GM21528 (cell line): ENCODE data around the gene ZCWPW1.

ENCODE experiments used
- ATAC-seq: cut with Tn5 transposase; IDR thresholded peaks from one replicate; pipeline ENCODE4 v1.9.1; 2021; ENCODE audit warnings: mild to moderate bottlenecking, moderate library complexity; ENCODE audit not compliant: unreplicated experiment, low FRiP score

Gene ZCWPW1, protein sequence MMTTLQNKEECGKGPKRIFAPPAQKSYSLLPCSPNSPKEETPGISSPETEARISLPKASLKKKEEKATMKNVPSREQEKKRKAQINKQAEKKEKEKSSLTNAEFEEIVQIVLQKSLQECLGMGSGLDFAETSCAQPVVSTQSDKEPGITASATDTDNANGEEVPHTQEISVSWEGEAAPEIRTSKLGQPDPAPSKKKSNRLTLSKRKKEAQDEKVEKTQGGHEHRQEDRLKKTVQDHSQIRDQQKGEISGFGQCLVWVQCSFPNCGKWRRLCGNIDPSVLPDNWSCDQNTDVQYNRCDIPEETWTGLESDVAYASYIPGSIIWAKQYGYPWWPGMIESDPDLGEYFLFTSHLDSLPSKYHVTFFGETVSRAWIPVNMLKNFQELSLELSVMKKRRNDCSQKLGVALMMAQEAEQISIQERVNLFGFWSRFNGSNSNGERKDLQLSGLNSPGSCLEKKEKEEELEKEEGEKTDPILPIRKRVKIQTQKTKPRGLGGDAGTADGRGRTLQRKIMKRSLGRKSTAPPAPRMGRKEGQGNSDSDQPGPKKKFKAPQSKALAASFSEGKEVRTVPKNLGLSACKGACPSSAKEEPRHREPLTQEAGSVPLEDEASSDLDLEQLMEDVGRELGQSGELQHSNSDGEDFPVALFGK

DNA sequence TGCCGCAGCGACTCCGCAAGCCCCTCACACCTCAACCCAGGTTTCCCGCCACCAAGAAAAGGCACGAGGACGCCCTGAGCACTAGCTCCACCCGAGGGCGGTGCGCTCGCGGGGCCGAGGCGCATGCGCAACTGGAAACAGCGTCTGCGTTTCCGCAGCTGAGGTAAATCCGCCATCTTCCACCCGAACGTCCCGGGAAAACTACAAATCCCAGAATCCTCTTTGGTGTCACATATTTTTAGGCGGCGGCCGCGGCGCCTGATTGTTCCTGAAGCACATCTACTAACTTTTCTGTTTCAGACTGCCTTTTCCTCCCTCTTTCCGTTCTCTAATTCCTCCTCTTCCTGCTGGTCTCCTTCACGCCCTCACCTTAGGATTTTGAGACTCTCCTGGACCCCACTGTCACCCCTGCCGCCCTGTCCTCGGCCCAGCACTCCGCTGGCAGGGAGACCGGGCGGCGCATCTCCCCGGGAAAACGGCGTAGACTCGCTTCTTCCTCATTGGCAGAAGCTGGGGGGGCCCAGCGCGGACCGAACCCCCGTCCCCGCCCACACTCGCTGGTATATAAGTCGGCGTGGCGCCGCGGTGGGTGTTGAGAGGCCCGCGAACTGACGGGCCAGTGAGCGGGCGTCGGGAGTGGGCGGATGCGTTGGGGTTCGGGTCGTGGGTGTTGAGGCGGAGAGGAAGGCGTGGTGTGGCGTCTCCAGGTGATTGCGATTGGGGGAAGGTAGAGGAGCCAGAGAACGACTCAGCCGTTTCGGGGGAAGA is at the start of gene ZCWPW1:
Gene ZCWPW1 (minus strand): TSS at position 505 of the 768 bp plus-strand sequence. CDS start 8,054 bp downstream, outside the sequence.
- ATAC-seq: peak; percentile 55

- ATAC-seq: no peak
Measured at GRCh38 chr7:100477871-100478267, 49.4 kb upstream of the ZCWPW1 start.

GRCh38 chr7:100476903-100477870 is 48.7 kb upstream of the ZCWPW1 start:
- no peak for ATAC-seq

- ATAC-seq: no peak
Measured at GRCh38 chr7:100476101-100476780, 47.7 kb upstream of the ZCWPW1 start.

GRCh38 chr7:100475549-100475948 is 47.0 kb upstream of the ZCWPW1 start:
- no peak for ATAC-seq

DNA sequence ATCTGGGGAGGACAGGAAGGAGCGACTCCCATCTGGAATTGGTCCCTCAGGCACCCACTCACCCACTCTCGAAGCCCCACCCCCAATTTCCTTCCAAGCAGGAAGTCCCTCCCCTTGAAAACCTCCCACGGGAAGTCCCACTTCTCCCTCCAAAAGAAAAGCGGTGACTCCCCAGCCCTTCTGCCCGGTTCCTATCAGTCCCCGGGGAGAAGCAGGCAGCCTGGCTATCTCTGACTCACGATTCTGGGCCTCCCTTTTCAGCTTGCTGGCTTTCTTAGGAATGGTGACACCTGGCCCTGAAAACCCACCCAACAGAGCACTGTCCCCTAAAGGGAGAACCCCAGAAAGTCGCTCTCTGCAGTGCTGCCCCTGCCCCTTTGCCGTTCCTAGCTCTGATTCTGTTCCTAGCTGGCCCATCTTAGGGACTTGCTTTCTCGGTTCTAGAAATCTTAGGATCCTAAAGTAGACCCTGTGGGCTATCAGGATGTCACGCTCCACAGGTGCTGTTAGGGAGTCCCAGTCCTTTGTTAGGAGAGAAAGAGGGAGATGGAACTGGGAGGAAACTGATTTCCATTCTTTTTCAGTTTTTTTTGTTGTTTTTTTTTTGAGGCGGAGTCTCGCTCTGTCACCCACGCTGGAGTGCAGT is 44.5 kb upstream of the ZCWPW1 start:
- no peak for ATAC-seq

DNA sequence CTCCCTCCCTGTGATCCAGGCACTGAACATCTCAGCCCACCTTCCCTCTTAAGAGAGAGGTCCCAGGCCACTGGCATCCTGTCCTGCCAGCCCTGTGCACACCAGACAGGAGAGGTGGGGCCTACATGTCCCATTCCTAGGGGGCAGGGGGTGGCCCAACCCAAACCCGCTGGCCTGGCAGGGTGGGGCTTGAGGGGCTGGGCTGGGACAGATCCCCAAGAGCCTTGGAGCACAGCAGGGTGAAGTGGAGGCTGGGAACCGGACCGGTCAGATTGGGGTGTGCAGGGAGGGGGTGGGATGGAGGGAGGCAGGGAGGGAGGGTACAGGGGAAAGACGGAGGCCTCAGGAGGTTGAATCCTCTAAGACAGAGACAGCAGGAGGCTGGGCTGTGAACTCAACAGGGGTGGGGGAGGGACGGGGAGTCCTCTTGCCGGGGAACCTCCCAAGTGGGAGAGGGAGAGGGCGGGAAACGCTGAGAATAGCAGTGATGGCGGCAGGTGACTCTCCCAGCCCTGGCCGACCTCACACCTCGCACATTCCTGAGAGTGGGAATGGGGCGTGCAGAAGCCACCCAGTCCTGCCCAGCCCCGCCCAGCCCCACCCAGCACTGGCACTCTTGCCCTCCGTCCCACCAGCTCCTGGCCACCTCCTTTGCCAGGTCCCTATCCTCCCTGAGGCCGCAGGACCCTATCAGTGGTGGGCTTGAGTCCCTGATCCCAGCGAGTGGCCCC is 43.8 kb upstream of the ZCWPW1 start:
- ATAC-seq: no peak

DNA sequence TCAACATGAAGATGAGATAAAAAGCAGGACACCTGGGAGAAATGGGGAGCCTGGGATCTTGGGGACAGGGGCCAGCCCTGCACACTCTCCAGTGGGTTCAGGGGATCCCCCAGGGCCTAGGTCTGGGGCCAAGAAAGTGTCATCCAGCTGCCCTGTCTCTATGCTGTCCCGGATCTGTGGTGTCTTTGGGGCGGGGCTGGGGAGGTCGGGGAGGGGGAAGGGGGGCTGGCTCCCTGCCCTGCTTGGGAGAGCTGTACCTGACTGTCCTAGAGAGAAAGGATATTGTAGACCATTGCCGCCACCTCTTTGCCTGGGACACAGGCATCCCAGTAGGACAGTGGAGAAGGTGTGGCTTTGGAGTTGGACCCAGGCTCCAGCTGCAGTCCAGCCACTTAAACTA is 42.5 kb upstream of the ZCWPW1 start:
- ATAC-seq: no peak

DNA sequence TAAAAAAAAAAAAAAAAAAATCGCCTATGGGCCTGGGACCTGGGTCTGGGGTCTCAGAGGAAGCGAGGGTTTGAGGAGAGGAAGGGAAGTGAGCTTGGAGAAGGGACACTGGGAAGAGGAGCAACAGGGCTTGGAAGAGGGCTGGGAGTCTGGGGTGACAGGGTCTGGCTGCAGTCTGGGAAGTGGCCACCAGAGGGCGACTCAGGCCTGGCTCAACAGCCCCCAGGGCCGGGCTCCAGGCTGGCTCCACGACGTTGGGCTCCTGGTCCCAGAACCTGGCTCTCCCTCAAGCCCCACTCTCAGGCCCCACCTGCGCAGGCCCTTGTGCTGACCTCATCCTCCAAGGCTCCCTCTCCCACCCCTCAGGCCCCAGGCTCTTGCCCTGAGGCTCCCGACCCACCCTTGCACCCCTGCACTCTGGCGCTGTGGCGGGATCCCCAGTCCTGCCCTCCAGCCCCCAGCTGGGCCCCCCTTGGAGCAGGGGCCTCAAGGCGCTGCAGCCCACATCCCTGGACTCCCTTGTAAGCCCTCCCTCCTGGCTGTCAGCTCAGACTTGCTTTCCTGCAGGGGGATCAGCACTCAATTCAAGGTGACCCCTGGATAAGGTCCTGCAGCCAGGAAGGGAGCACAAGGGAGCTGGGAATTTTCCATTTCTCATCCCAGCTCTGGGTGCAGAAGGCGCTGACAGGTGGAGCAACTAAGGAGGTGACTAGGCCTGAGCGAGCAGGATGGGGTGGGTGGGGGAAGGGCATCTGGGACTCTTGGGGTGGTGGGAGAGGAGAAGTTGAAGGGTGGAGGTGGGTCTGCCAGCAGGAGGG is 40.9 kb upstream of the ZCWPW1 start:
- ATAC-seq: no peak

DNA sequence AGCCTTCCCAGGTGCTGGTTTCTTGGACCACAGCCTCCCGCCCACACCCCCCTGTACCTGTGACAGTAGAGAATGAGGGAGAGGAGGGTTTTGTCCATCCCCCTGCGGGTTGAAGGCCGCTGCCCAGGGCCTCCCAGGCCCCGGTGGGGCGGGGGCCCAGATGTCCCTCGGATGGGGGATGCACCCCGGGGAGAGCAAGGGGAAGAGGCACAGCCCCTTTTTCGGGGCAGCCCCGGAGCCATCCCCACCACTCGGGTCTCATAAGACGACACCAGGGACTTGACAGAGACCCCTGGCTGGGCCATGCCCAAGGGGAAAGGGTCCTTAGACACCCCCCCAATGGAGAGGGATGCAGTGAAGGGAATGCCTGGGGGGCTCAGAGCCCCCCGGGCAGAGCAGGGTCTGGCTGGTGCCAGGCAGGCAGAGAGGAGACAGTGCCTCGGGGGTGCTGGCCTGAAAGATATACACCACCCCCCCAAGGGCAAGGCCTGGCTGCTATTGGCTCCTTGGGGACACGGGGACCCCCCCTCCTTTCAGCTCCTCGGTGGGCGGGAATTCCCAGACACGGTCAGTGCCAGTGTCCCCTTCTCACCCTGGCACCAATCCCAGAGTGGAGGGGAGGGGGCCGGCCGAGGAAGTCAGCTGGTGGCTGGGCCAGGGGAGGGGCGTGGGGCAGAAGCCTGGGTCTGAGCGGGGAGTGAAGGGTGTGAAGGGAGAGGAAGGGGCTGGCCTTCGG is 39.3 kb upstream of the ZCWPW1 start:
- ATAC-seq: no peak

GRCh38 chr7:100466653-100467605 is 38.4 kb upstream of the ZCWPW1 start:
- ATAC-seq: no peak

DNA sequence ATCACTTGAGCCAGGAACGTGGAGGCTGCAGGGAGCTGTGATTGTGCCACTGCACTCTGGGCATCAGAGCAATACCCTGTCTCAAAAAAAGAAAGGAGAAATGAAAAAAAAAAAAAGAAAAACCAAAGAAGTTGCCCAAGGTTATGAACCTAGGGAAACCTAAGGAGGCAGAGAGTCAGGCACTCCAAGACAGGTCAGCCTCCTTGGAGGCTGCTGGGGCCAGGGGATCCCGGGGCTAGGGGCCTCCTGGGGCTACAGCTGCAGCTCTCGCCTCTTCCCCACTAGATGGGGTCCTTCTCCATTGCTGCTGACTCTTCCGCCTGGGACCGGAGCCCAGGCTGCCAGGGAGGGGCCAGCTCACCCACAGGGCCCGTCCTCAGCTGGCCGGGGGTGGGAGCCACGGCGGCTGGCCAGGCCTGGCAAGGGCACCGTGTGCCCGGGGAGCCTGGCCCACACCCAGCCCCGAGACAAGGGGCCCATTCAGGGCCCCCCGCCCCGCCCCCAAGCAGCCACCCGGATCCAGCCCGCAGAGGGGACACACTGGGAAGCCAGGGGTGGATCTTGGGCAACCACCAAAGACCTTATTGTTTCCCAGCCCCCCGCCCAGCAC is 37.3 kb upstream of the ZCWPW1 start:
- ATAC-seq: no peak

DNA sequence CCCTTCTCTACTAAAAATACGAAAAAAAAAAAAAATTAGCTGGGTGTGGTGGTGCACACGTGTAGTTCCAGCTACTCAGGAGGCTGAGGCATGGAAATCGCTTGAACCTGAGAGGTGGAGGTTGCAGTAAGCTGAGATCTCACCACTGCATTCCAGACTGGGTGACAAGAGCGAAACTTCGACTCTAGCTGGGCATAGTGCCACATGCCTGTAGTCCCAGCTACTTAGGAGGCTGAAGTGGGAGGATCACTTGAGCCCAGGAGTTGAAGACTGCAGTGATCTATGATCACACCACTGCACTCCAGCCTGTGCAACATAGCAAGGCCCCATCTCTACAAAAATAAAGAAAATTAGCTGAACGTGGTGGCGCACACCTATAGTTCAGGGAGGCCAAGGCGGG is 36.8 kb upstream of the ZCWPW1 start:
- no peak for ATAC-seq

GRCh38 chr7:100464791-100465190 is 36.3 kb upstream of the ZCWPW1 start:
- ATAC-seq: no peak

- no peak for ATAC-seq
Measured at GRCh38 chr7:100464210-100464660, 35.7 kb upstream of the ZCWPW1 start, which contains the start of gene SPACDR. Gene SPACDR (minus strand): TSS chr7:100464260. CDS start chr7:100464025, 235 bp downstream.
